ENCODE results near the gene MTCH1.

MTCH1 gene

DNA sequence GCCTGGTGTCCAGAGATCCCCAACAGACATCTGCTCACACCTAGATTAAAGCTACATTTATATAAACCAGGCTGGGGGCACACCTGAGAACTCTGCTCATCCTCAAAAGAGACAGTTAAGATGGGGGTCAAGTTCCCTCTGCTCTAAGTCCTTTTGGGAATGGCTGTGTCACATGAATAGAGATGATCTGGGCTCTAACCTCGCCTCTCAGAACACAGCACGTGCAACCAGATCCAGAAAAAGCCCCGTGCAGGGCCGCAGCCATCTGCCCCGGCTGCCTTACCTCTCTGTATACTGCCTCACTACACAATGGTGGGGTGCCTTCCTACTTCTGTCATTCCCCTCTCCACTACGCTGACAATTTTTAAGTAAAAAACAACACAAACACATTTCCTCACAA lies 5.9 kb downstream of the MTCH1 start:
- no peak for TF ChIP-seq CTCF (IDR thresholded peaks at IDR 0.05; ENCODE audit: low read depth, low read length)
- H3K36me3 ChIP-seq, result peaks cover 35% of the 10 kb centered on the region

DNA sequence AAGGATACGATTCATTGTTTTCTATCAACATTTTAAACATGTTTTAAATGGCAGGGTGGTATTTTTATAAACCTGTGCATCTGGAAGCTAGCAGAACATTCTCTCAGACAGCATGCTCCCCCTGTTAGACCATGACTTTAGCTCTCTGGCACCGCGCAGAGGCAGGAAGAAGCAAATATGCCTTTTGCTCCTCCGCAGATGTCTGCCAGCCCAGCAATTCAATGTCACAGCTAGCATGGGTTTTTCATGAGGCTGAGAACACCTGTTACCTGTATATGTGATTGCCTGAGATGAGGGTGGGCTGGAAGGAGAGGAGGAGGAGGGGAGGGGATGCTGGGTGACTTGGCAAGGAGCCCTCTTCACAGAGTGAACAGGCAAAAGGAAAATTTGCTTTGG lies 6.7 kb downstream of the MTCH1 start:
- H3K4me1 ChIP-seq, result no peaks in the 10 kb centered on the region
- H3K36me3 ChIP-seq, result peaks cover 43% of the 10 kb centered on the region
- peak; percentile 70 for DNase-seq
- TF ChIP-seq CTCF (IDR thresholded peaks at IDR 0.05; ENCODE audit: low read depth, low read length), result peak; percentile 84
- no peaks in the 10 kb centered on the region for H3K27me3 ChIP-seq
- H3K4me3 ChIP-seq (ENCODE audit: low read depth, low read length), result no peak overlapping the region
- H3K9me3 ChIP-seq, result no peaks in the 10 kb centered on the region

More for the DNA sequence above, 5.9 kb downstream of the MTCH1 start:
- Histone ChIP-seq H3K27me3 (no peaks in the 10 kb centered on the region), H3K4me3 (ENCODE audit: low read depth, low read length) (no peak overlapping the region), H3K4me1 (peaks cover 3% of the 10 kb centered on the region; the same call in 1 of the 2 replicates), H3K9me3 (no peaks in the 10 kb centered on the region)
- DNase-seq, result no peak

DNA sequence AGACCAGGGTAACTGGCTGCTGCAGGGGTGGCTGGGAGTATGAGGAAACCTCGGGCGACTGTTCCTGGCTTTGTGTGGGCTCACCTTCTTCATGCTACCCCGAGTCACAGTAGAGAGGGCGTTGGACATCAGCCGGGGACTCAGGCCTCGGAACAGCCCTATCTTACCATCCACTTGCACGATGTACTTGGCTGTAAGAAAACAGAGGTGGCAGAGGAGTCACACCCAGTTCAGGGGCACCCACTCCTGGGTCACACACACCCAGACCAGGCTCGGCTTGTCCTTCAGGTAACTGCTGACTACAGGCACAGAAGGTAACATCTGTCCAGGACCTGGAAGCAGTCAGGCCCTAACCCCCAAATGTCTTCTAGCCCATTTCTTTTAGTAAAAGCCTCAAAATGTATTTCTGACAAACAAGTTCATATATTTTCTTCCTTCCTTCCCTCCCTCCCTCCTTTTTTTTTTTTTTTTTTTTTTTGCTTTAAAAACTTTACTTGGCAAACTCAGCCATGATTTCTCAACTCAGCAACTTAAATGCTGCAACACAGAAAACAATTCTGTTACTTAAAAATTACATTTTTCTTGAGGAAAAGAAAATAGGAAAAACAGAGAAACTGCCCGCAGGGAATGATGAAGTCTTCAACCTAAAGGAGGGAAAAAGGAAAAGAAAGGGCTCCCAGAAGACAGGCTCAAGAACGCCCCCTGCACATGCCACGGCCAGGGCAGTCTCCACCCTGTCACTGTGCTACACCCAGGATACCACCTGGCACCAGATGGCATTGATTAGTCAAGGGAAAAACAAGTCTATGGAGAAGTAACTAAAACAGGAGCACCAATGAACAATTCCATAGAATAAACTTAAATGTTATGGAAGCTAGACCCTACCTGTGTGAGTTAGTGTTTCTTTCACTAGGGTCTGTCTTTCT lies 7.3 kb downstream of the MTCH1 start:
- Histone ChIP-seq H3K36me3 (peaks cover 49% of the 10 kb centered on the region), H3K27me3 (no peaks in the 10 kb centered on the region)
- no peak for TF ChIP-seq CTCF (IDR thresholded peaks at IDR 0.05; ENCODE audit: low read depth, low read length)

GRCh38 chr6:36977470-36977941 lies 8.5 kb downstream of the MTCH1 start:
- peak; percentile 58 for DNase-seq
- no peaks in the 10 kb centered on the region for H3K27me3 ChIP-seq
- H3K36me3 ChIP-seq, result peaks cover 58% of the 10 kb centered on the region
- H3K9me3 ChIP-seq, result no peaks in the 10 kb centered on the region
- H3K4me1 ChIP-seq, result no peaks in the 10 kb centered on the region
- TF ChIP-seq CTCF (IDR thresholded peaks at IDR 0.05; ENCODE audit: low read depth, low read length), result peak; percentile 73
- no peak overlapping the region for H3K4me3 ChIP-seq (ENCODE audit: low read depth, low read length)

More for the DNA sequence above, 7.3 kb downstream of the MTCH1 start:
- H3K4me3 ChIP-seq (ENCODE audit: low read depth, low read length), result no peak overlapping the region
- no peak for DNase-seq
- no peaks in the 10 kb centered on the region for H3K4me1 ChIP-seq
- H3K9me3 ChIP-seq, result no peaks in the 10 kb centered on the region

DNA sequence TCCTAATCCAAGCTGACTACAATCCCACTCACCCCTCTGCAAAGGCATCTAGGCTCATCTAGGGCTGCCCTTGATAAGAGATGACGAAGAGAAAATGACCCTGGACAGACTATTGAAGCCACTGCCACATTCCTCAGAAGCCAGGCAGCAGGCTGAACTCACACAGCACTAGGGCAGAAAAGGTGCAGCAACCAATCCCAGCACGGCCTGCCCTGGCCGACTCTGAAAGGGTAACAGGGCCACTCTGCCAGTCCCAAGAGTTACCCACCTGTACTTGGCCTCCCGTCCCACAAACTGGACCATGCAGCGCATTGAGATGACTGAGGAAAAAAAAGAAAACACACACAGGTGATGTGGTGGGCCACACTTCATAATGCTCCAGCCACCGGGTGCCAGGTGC lies 9.1 kb downstream of the MTCH1 start:
- Histone ChIP-seq H3K36me3 (peaks cover 58% of the 10 kb centered on the region), H3K4me1 (no peaks in the 10 kb centered on the region), H3K4me3 (ENCODE audit: low read depth, low read length) (no peak overlapping the region), H3K9me3 (no peaks in the 10 kb centered on the region), H3K27me3 (no peaks in the 10 kb centered on the region)
- DNase-seq, result no peak
- TF ChIP-seq CTCF (IDR thresholded peaks at IDR 0.05; ENCODE audit: low read depth, low read length), result no peak

GRCh38 chr6:36976509-36976908 lies 9.5 kb downstream of the MTCH1 start:
- H3K36me3 ChIP-seq, result peaks cover 58% of the 10 kb centered on the region
- TF ChIP-seq CTCF (IDR thresholded peaks at IDR 0.05; ENCODE audit: low read depth, low read length), result no peak
- no peak for DNase-seq
- no peaks in the 10 kb centered on the region for H3K9me3 ChIP-seq
- H3K4me1 ChIP-seq, result no peaks in the 10 kb centered on the region
- no peaks in the 10 kb centered on the region for H3K27me3 ChIP-seq
- no peak overlapping the region for H3K4me3 ChIP-seq (ENCODE audit: low read depth, low read length)

All from BE2C (cell line).